GM23248 (cell line): ENCODE results near the gene UGP2.

Experiments
- EZH2 ChIP-seq: fragments of 200-600 bp; sonication (generic); IDR thresholded peaks from 2 replicates; pipeline ENCODE4 v1.6.1; 2018; ENCODE audit warnings: antibody characterized with exemption, mild to moderate bottlenecking; ENCODE audit not compliant: insufficient read depth, poor library complexity, severe bottlenecking
- EZH2phosphoT487 ChIP-seq: fragments of 200-600 bp; sonication (generic); IDR thresholded peaks from 2 replicates; pipeline ENCODE4 v1.6.1; 2018; ENCODE audit warnings: antibody characterized with exemption, moderate library complexity, mild to moderate bottlenecking, low read depth; ENCODE audit not compliant: insufficient read depth

DNA sequence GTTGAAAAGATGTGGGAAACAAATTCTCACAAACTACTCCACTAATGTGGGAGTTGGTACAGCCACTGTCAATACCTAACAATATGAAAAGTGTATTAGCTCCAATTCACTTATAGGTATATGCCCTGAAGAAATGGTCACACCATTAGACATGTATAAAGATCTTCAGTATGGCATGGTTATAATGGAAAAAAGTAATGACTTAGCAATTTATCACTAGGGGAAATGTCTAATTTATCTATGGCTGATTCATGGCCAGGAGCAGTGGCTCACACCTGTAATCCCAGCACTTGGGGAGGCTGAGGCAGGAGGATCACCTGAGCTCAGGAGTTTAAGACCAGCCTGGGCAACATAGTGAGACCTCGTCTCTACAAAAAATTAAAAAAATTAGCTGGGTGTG is 52.5 kb downstream of the UGP2 start:
- TF ChIP-seq EZH2phosphoT487, result no peak
- TF ChIP-seq EZH2, result no peak
